ENCODE data around the gene CNP. TPM values are rescaled to one million over a fixed set of nuclear protein-coding genes. Genes with fewer than 3 reads are reported as not detected.

CNP gene
- total and polyA plus RNA-seq, 7 donors: 17.6 to 26.8 (median 21.8) TPM

DNA sequence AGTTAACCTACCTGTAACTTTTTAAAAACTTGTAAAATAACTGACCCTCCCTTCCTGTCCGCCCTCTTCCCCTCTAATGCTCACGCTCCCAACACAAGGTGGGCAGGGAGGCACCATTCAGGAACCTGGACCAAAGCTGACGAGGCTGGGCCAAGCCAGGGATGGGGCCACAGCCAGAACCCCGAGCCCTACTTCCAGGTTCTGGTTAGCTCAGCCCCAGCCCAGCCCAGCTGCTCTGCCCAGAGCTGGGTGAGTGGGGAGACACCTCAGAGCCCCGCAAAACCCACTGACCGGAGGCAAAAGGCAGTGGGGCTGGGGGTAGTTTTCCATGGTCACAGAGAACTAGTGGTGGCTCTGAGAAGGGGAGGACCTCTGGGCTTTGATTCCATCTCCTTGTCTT is 7.4 kb downstream of the CNP start:
- Histone ChIP-seq H3K36me3 (ENCODE audit: insufficient read depth in 1 of 2, low read depth in 1 of 2) (peaks cover 4 to 78% of the 10 kb centered on the region in 2 donors), H3K9me3 (no peaks in the 10 kb centered on the region), H3K27me3 (ENCODE audit: insufficient read depth in 3 of 3, low read length in 2 of 3) (no peaks in the 10 kb centered on the region), H3K4me3 (no peak overlapping the region), H3K27ac (peak overlapping the region; percentile 80), H3K4me1 (peaks cover 25% of the 10 kb centered on the region)
- TF ChIP-seq, protein P1, sequence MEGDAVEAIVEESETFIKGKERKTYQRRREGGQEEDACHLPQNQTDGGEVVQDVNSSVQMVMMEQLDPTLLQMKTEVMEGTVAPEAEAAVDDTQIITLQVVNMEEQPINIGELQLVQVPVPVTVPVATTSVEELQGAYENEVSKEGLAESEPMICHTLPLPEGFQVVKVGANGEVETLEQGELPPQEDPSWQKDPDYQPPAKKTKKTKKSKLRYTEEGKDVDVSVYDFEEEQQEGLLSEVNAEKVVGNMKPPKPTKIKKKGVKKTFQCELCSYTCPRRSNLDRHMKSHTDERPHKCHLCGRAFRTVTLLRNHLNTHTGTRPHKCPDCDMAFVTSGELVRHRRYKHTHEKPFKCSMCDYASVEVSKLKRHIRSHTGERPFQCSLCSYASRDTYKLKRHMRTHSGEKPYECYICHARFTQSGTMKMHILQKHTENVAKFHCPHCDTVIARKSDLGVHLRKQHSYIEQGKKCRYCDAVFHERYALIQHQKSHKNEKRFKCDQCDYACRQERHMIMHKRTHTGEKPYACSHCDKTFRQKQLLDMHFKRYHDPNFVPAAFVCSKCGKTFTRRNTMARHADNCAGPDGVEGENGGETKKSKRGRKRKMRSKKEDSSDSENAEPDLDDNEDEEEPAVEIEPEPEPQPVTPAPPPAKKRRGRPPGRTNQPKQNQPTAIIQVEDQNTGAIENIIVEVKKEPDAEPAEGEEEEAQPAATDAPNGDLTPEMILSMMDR (IDR thresholded peaks at IDR 0.05): no peak
- WGBS, 3 donors: 73 to 80% (median 79%) methylated on average over 6 of the region's 6 CpGs
- intact Hi-C loops (cut with DNase I): no loop called here
- ATAC-seq (no peak), DNase-seq (peak in 1 of 2 donors; percentile 48)

DNA sequence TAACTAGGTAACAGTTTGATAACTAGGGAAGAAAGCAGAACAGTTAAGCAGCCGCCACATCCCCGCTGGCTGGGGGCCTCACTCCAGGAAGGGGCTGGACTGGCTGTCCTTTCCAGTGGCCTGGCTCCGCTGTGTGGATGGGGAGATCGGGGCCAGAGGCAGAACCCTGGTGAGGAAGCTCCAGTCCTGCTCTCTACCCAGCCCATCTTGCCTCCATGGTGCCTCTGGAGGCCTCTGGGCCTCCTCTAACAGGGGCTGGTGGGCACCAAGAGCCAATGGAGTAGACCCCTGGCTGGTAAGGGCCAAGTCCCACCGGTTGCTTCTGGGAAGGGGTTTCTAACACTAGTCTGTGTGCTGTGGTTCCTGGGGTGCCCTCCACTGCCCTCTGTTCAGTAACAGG is 8.1 kb downstream of the CNP start:
- no peaks in the 10 kb centered on the region for H3K27me3 ChIP-seq (ENCODE audit: insufficient read depth in 3 of 3, low read length in 2 of 3)
- H3K9me3 ChIP-seq: no peaks in the 10 kb centered on the region
- intact Hi-C loops (cut with DNase I): loop anchor here in 1 of 2 donors (5.0 kb wide), 1 partner anchor 38 kb away; no protein-coding TSS in a partner anchor
- ATAC-seq (no peak), DNase-seq (peak in 1 of 2 donors; percentile 39)
- WGBS, 3 donors: 81 to 86% (median 84%) methylated on average over 5 of the region's 5 CpGs
- H3K36me3 ChIP-seq (ENCODE audit: insufficient read depth in 1 of 2, low read depth in 1 of 2): peaks cover 4 to 78% of the 10 kb centered on the region in 2 donors
- peak overlapping the region; percentile 80 for H3K27ac ChIP-seq
- TF ChIP-seq, protein P1 (IDR thresholded peaks at IDR 0.05): no peak
- H3K4me1 ChIP-seq: peaks cover 25% of the 10 kb centered on the region
- H3K4me3 ChIP-seq: no peak overlapping the region

DNA sequence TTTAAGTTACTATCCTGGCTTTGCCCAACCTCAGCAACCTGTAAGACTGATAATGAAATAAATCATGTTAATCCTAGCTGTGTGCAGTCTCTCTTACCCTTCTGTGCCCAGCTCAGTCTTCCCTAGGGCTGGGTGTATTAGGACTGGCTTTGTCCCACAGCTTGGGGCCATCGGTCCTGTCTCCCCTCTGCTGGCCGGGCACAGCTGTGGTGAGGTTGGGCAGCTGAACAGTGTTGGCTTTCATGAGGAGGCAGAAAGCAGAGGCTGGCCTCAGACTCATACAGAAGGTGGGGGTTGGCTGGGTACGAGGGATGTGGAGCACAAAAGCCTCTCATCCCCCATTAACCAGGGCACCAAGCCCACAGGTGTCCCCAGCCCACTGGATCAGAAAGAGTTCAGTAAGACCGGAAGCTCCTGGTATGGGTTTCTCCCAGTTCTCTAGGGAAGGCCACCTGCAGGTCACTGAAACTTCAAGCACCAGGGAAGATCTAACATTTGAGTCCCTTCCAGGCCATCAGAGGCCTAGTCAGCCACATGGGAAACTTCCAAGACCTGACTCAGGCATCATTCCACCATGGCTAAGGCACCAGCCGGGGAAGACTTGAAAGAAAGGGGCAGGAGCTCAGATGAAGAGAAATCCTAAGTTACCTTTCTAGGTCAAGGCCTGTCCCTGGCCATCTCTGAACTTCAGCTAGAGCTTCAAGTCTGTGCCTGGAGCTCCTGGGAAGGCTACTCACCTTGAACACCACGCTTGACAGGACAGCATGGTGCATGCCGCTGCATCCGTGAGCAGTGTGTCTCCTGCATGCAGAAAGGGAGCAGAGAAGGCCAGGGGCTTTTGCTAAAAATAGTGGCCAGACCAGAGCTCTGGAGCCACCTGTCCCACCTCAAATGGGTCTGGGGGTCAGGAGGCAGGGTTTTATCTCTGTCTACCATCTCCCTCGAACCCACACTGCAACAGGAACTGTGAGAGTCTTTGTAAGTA is 8.8 kb downstream of the CNP start:
- ATAC-seq: peak in 1 of 4 donors; percentile 31
- no peaks in the 10 kb centered on the region for H3K9me3 ChIP-seq
- H3K27ac ChIP-seq: peak overlapping the region; percentile 80
- H3K27me3 ChIP-seq (ENCODE audit: insufficient read depth in 3 of 3, low read length in 2 of 3): no peaks in the 10 kb centered on the region
- peaks cover 4 to 85% of the 10 kb centered on the region in 2 donors for H3K36me3 ChIP-seq (ENCODE audit: insufficient read depth in 1 of 2, low read depth in 1 of 2)
- TF ChIP-seq, protein P1 (IDR thresholded peaks at IDR 0.05): no peak
- WGBS, 3 donors: 64 to 77% (median 64%) methylated on average over 9 of the region's 9 CpGs
- intact Hi-C loops (cut with DNase I): loop anchor here in 1 of 2 donors (5.0 kb wide), 1 partner anchor 37 kb away; no protein-coding TSS in a partner anchor
- DNase-seq: peak in 1 of 2 donors; percentile 31
- H3K4me3 ChIP-seq: no peak overlapping the region
- H3K4me1 ChIP-seq: peaks cover 25% of the 10 kb centered on the region

DNA sequence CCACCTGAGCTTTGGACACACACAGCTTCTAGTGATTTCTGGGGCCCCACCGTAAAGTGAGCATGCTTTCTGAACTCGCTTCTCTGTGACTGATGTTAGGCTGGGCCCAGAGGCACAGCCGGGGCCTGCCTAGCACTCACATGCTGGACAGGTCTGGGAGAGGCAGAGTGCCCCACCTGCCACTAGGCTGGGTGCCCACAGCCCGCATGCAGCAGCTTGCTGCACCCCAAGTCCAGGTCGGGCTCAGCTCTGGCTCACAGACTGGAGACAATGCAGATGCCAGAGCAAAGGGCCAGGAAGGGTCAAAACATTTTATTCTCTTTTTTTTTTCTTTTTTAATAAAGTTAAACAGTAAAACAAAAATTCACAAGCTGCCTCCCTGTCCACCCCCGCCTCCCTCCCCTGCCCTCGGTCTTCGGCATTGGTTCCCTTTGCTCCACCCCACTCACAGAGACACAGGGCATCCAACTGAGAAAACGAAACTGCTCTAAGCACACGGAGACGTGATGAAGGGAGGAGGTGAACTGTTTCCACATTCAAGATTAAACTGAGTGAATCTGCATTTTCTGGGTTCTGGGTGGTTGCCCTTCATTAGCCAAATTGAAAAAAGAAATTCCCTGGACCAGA is 9.7 kb downstream of the CNP start:
- TF ChIP-seq, protein P1 (IDR thresholded peaks at IDR 0.05): no peak
- Histone ChIP-seq H3K4me1 (peaks cover 22% of the 10 kb centered on the region), H3K27me3 (ENCODE audit: insufficient read depth in 3 of 3, low read length in 2 of 3) (no peaks in the 10 kb centered on the region), H3K36me3 (ENCODE audit: insufficient read depth in 1 of 2, low read depth in 1 of 2) (peaks cover 7 to 87% of the 10 kb centered on the region in 2 donors), H3K9me3 (no peaks in the 10 kb centered on the region), H3K27ac (no peak overlapping the region), H3K4me3 (no peak overlapping the region)
- no peak for ATAC-seq
- WGBS, 3 donors: 59 to 76% (median 60%) methylated on average over 11 of the region's 11 CpGs
- peak in 1 of 2 donors; percentile 46 for DNase-seq
- intact Hi-C loops (cut with DNase I): loop anchor here in 1 of 2 donors (5.0 kb wide), 1 partner anchor 36 kb away; no protein-coding TSS in a partner anchor

Measured in psoas muscle (tissue), 8 donors.